Measurements from ENCODE around the gene COG5.

The COG5 gene

DNA sequence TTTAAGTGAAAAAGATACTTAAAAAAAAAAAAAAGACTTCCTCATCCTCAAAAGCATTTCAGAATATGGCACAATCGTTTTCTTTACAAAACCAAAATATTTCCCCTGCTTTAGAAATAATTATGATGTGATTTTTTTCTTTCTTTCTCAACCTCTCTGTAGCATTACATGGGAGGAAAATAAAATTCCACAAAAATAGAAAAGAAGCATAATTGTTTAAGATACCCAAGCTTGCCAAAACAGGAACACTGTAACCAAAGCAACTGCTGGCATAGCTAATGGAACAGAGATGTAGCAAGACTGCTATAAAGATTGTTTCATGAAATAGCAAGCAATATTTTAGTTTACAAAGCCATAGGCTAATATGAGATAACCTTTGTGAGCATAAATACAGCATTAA, 169.4 kb downstream of the COG5 start:
- no peaks in the 10 kb centered on the region for H3K36me3 ChIP-seq (ENCODE audit: control insufficient read depth, low read length)
- H3K9me2 ChIP-seq (replicated peaks; ENCODE audit: control insufficient read depth, low read length), result no peaks in the 10 kb centered on the region
- H3K27me3 ChIP-seq (ENCODE audit: control insufficient read depth, low read length), result no peaks in the 10 kb centered on the region
- TF ChIP-seq, protein P1, sequence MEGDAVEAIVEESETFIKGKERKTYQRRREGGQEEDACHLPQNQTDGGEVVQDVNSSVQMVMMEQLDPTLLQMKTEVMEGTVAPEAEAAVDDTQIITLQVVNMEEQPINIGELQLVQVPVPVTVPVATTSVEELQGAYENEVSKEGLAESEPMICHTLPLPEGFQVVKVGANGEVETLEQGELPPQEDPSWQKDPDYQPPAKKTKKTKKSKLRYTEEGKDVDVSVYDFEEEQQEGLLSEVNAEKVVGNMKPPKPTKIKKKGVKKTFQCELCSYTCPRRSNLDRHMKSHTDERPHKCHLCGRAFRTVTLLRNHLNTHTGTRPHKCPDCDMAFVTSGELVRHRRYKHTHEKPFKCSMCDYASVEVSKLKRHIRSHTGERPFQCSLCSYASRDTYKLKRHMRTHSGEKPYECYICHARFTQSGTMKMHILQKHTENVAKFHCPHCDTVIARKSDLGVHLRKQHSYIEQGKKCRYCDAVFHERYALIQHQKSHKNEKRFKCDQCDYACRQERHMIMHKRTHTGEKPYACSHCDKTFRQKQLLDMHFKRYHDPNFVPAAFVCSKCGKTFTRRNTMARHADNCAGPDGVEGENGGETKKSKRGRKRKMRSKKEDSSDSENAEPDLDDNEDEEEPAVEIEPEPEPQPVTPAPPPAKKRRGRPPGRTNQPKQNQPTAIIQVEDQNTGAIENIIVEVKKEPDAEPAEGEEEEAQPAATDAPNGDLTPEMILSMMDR (IDR thresholded peaks at IDR 0.05; ENCODE audit: low read depth, low read length, poor library complexity, severe bottlenecking), result no peak
- no peak for TF ChIP-seq EZH2phosphoT487 (IDR thresholded peaks at IDR 0.05; ENCODE audit: borderline replicate concordance, low read length)
- no peaks in the 10 kb centered on the region for H3F3A ChIP-seq (ENCODE audit: control insufficient read depth, insufficient read depth)
- no peak overlapping the region for H3K4me2 ChIP-seq (ENCODE audit: low read length)
- H3K79me2 ChIP-seq (ENCODE audit: control insufficient read depth, low read length), result no peaks in the 10 kb centered on the region
- no peaks in the 10 kb centered on the region for H3K4me1 ChIP-seq (ENCODE audit: control insufficient read depth, low read length)
- no peak overlapping the region for H3K4me3 ChIP-seq (ENCODE audit: low read length)
- no peaks in the 10 kb centered on the region for H4K20me1 ChIP-seq (ENCODE audit: control insufficient read depth, insufficient read depth, low read depth, low read length)
- H3K27ac ChIP-seq (ENCODE audit: low read depth, low read length), result no peak overlapping the region
- no peaks in the 10 kb centered on the region for H3K9me3 ChIP-seq (ENCODE audit: control insufficient read depth, insufficient read depth, low read length)

DNA sequence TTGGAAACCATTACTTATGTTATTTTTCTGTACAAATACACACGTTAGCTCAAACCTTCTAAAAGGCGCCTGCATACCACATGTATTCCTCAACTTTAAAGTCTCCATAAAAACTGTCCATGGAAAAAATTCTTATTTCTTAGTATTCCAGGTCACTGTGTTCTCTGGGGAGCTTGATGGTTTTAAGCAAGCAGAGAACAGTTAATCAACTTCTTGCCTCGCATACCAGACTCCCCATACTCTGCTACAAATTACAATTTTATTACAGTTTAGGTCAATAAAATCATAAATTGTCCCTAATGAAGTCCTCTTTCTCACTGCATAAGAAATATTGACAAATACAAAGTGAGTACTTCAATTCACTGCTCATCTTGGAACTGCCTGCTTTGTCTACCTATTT, 170.9 kb downstream of the COG5 start:
- no peaks in the 10 kb centered on the region for H3K9me3 ChIP-seq (ENCODE audit: control insufficient read depth, insufficient read depth, low read length)
- H4K20me1 ChIP-seq (ENCODE audit: control insufficient read depth, insufficient read depth, low read depth, low read length), result no peaks in the 10 kb centered on the region
- no peak overlapping the region for H3K4me2 ChIP-seq (ENCODE audit: low read length)
- no peak for TF ChIP-seq EZH2phosphoT487 (IDR thresholded peaks at IDR 0.05; ENCODE audit: borderline replicate concordance, low read length)
- TF ChIP-seq, protein P1 (IDR thresholded peaks at IDR 0.05; ENCODE audit: low read depth, low read length, poor library complexity, severe bottlenecking), result no peak
- no peaks in the 10 kb centered on the region for H3F3A ChIP-seq (ENCODE audit: control insufficient read depth, insufficient read depth)
- H3K9me2 ChIP-seq (replicated peaks; ENCODE audit: control insufficient read depth, low read length), result no peaks in the 10 kb centered on the region
- H3K36me3 ChIP-seq (ENCODE audit: control insufficient read depth, low read length), result no peaks in the 10 kb centered on the region
- H3K79me2 ChIP-seq (ENCODE audit: control insufficient read depth, low read length), result no peaks in the 10 kb centered on the region
- no peaks in the 10 kb centered on the region for H3K4me1 ChIP-seq (ENCODE audit: control insufficient read depth, low read length)
- no peak overlapping the region for H3K4me3 ChIP-seq (ENCODE audit: low read length)
- H3K27ac ChIP-seq (ENCODE audit: low read depth, low read length), result no peak overlapping the region
- no peaks in the 10 kb centered on the region for H3K27me3 ChIP-seq (ENCODE audit: control insufficient read depth, low read length)

DNA sequence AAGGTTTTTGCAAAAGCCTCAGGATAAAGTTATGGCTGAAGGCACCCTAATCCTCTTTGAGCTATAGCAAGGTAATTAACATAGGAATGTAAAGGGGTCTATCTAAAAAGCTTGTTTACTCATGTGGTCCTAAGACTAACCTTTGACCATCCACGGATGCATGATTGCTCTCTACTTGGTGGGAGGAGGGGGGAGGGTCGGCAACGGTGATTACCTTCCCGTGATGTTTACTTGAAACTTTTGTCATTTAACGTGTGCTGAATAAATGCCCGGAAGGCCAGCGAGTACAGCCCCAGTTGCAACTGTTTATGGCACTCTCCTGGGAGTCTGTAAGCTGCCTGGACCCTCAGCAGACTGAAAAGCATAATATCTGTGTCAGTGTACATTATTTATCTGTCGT, 172.8 kb downstream of the COG5 start:
- Histone ChIP-seq H3K4me3 (ENCODE audit: low read length) (no peak overlapping the region), H3K9me3 (ENCODE audit: control insufficient read depth, insufficient read depth, low read length) (no peaks in the 10 kb centered on the region), H3F3A (ENCODE audit: control insufficient read depth, insufficient read depth) (no peaks in the 10 kb centered on the region), H3K4me1 (ENCODE audit: control insufficient read depth, low read length) (no peaks in the 10 kb centered on the region), H3K36me3 (ENCODE audit: control insufficient read depth, low read length) (no peaks in the 10 kb centered on the region), H3K27ac (ENCODE audit: low read depth, low read length) (no peak overlapping the region), H3K27me3 (ENCODE audit: control insufficient read depth, low read length) (no peaks in the 10 kb centered on the region), H3K9me2 (replicated peaks; ENCODE audit: control insufficient read depth, low read length) (no peaks in the 10 kb centered on the region), H3K79me2 (ENCODE audit: control insufficient read depth, low read length) (no peaks in the 10 kb centered on the region), H3K4me2 (ENCODE audit: low read length) (no peak overlapping the region), H4K20me1 (ENCODE audit: control insufficient read depth, insufficient read depth, low read depth, low read length) (no peaks in the 10 kb centered on the region)
- TF ChIP-seq EZH2phosphoT487 (IDR thresholded peaks at IDR 0.05; ENCODE audit: borderline replicate concordance, low read length), result no peak
- TF ChIP-seq, protein P1 (IDR thresholded peaks at IDR 0.05; ENCODE audit: low read depth, low read length, poor library complexity, severe bottlenecking), result no peak

DNA sequence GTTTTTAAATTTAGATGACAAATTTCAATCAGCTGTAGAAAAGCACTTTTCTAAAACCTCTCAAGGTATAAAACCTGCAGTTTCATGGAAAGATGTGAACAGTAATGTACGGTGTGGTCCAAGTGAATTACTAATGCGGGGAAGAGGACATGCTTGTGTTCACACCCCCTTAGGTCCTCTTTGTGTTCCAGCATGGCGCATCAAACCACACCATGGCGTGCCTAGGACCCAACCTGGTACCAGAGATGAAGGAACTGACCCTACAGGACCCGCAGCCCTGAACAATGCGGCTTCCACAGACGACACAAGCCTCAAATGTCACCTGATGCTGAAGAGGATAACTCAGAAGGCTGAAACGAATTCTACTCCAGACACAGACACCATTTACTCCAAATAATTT, 175.1 kb downstream of the COG5 start:
- no peaks in the 10 kb centered on the region for H4K20me1 ChIP-seq (ENCODE audit: control insufficient read depth, insufficient read depth, low read depth, low read length)
- no peak overlapping the region for H3K4me2 ChIP-seq (ENCODE audit: low read length)
- H3K27ac ChIP-seq (ENCODE audit: low read depth, low read length), result no peak overlapping the region
- H3F3A ChIP-seq (ENCODE audit: control insufficient read depth, insufficient read depth), result no peaks in the 10 kb centered on the region
- H3K9me2 ChIP-seq (replicated peaks; ENCODE audit: control insufficient read depth, low read length), result no peaks in the 10 kb centered on the region
- TF ChIP-seq EZH2phosphoT487 (IDR thresholded peaks at IDR 0.05; ENCODE audit: borderline replicate concordance, low read length), result no peak
- TF ChIP-seq, protein P1 (IDR thresholded peaks at IDR 0.05; ENCODE audit: low read depth, low read length, poor library complexity, severe bottlenecking), result no peak
- no peaks in the 10 kb centered on the region for H3K36me3 ChIP-seq (ENCODE audit: control insufficient read depth, low read length)
- no peaks in the 10 kb centered on the region for H3K79me2 ChIP-seq (ENCODE audit: control insufficient read depth, low read length)
- no peaks in the 10 kb centered on the region for H3K27me3 ChIP-seq (ENCODE audit: control insufficient read depth, low read length)
- no peaks in the 10 kb centered on the region for H3K4me1 ChIP-seq (ENCODE audit: control insufficient read depth, low read length)
- H3K4me3 ChIP-seq (ENCODE audit: low read length), result no peak overlapping the region
- H3K9me3 ChIP-seq (ENCODE audit: control insufficient read depth, insufficient read depth, low read length), result no peaks in the 10 kb centered on the region

All from DOHH2 (cell line).